Naive thymus-derived CD4-positive, alpha-beta T cell (primary cell): ENCODE results near the gene AFTPH. TPM values are rescaled to one million over a fixed set of nuclear protein-coding genes. Genes with fewer than 3 reads are reported as not detected.

Source experiments
- ATAC-seq: fragments of 150-1000 bp; cut with Tn5 transposase; 2 replicates; pipeline ENCODE4 v1.10.0; 2021; ENCODE audit warnings: mild to moderate bottlenecking, moderate library complexity
- CTCF ChIA-PET: fragments of 350-600 bp; sonication (Branson Sonifier 250); formaldehyde crosslinking; loops from one replicate; lab custom pipeline; 2021; ENCODE audit warnings: antibody characterized with exemption; lab: Charles Lee
- POLR2A ChIA-PET: fragments of 350-600 bp; sonication (Branson Sonifier 250); formaldehyde crosslinking; loops from one replicate; lab custom pipeline; 2021; ENCODE audit warnings: antibody characterized with exemption, inconsistent platforms; lab: Charles Lee
- DNase-seq, 9 donors: peaks; one replicate each; pipeline versions ENCODE4 v3.0.0 to v3.0.0-alpha.2; 2020 to 2022; ENCODE audit warnings: mixed read lengths in 1 of 9
- H3K27ac ChIP-seq: one replicate; pipeline ENCODE4 v1.7.0; 2013; ENCODE audit warnings: mild to moderate bottlenecking, low read depth, low read length, moderate library complexity
- H3K27me3 ChIP-seq, 2 donors: one replicate each; pipeline ENCODE4 v1.7.0; 2013; ENCODE audit warnings: low read length in 2 of 2, mild to moderate bottlenecking in 2 of 2, moderate library complexity in 2 of 2; ENCODE audit not compliant: control insufficient read depth in 2 of 2, insufficient read depth in 2 of 2
- H3K36me3 ChIP-seq, 3 experiments: 1 replicate in 2 of 3; 2 replicates in 1 of 3; pipeline ENCODE4 v1.7.0; 2013; ENCODE audit warnings: low read length in 3 of 3, mild to moderate bottlenecking in 3 of 3, moderate library complexity in 1 of 3; ENCODE audit not compliant: insufficient read depth in 3 of 3, control insufficient read depth in 2 of 3
- H3K4me1 ChIP-seq, 2 donors: one replicate each; pipeline ENCODE4 v1.7.0; 2013; ENCODE audit warnings: low read length in 2 of 2, mild to moderate bottlenecking in 2 of 2, moderate library complexity in 1 of 2; ENCODE audit not compliant: control insufficient read depth in 2 of 2, insufficient read depth in 2 of 2
- H3K4me3 ChIP-seq: 2 replicates; pipeline ENCODE4 v1.7.0; 2013; ENCODE audit warnings: mild to moderate bottlenecking, low read length
- H3K9me3 ChIP-seq, 3 experiments: 1 replicate in 2 of 3; 2 replicates in 1 of 3; pipeline ENCODE4 v1.7.0; 2013; ENCODE audit warnings: low read length in 3 of 3; ENCODE audit not compliant: control insufficient read depth in 2 of 3
- H3K27ac Mint-ChIP-seq, 9 donors: one replicate each; pipeline ENCODE4 v1.8.0; 2020 to 2022; ENCODE audit warnings: mixed read lengths in 9 of 9, mild to moderate bottlenecking in 8 of 9, moderate library complexity in 5 of 9, inconsistent platforms in 2 of 9
- H3K27me3 Mint-ChIP-seq, 5 donors: one replicate each; pipeline ENCODE4 v1.8.0; 2021 to 2022; ENCODE audit warnings: mixed read lengths in 5 of 5, mild to moderate bottlenecking in 1 of 5
- H3K36me3 Mint-ChIP-seq, 5 donors: one replicate each; pipeline ENCODE4 v1.8.0; 2020 to 2022; ENCODE audit warnings: mixed read lengths in 5 of 5, mild to moderate bottlenecking in 3 of 5, inconsistent platforms in 1 of 5
- H3K4me1 Mint-ChIP-seq, 7 donors: one replicate each; pipeline ENCODE4 v1.8.0; 2020 to 2022; ENCODE audit warnings: mixed read lengths in 7 of 7, mild to moderate bottlenecking in 3 of 7, inconsistent platforms in 1 of 7
- H3K4me3 Mint-ChIP-seq, 10 donors: one replicate each; pipeline ENCODE4 v1.8.0; 2020 to 2022; ENCODE audit warnings: mild to moderate bottlenecking in 10 of 10, mixed read lengths in 10 of 10, moderate library complexity in 6 of 10, inconsistent platforms in 2 of 10
- H3K9me3 Mint-ChIP-seq, 11 donors: one replicate each; pipeline ENCODE4 v1.8.0; 2020 to 2022; ENCODE audit warnings: mixed read lengths in 11 of 11, mild to moderate bottlenecking in 4 of 11, inconsistent platforms in 1 of 11, moderate library complexity in 1 of 11
- intact Hi-C, 2 donors: fragments of 100-400 bp; cut with micrococcal nuclease; formaldehyde crosslinking; loops; one replicate each; pipeline ENCODE4 v1.15.1; 2023
- polyA plus RNA-seq, 2 donors: library from polyadenylated mRNA; unstranded; fragments of 300-500 nt; fragmentation: Illumina TruSeq; gene quantifications; one replicate each; pipeline ENCODE4 v1.2.3, GENCODE V29; 2021
- total RNA-seq, 6 experiments: library from RNA in 5 of 6; stranded (reverse) in 5 of 6; gene quantifications; 1 replicate in 5 of 6; 2 replicates in 1 of 6; pipeline ENCODE4 v1.2.3 and lab custom pipeline; 2021 to 2026

Gene AFTPH
- total and polyA plus RNA-seq, 7 experiments from 2014 or later: 19.7 to 46.2 (median 36.0) TPM

DNA sequence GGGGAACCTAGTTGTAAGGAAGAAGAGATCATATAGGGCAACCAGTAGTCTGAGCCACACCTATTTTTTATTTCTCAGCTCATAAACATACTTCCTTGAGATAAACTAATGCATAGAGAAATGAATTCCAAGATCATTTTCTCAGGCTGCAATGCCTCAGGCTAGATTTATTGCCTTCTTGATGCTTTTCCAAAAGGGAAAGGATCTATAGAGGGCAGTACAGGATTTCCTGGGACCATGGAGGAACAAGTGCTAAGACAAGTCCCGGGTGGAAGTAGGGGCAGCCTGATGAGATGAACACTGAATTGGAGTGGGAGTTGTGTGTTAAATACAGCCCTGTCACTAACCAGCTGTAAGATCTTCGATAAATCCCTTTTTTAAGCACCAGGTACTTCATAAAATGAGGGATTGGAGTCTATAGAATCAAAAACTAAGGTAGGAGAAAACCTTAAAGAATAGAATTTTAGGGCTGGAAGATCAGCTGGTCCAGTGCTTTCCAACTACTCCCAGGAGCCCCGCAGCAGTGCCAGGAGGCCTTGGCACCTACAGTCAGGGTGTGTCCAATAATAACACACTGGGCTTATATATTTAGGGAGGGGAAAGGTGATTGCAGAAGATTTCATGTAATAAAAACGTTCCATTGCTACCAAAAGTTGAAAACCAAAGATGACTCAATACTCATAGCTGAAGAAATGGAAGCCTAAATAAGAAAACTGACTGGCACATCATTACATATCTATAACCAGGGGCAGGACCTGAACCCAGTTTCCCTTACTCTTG lies 71.5 kb downstream of the AFTPH start:
- H3K27me3 Mint-ChIP-seq: no peaks in the 10 kb centered on the region
- intact Hi-C loops: no loop called here
- H3K36me3 ChIP-seq: peaks cover 0 to 19% (median 3%) of the 10 kb centered on the region in 3 experiments
- ChIA-PET CTCF (no interaction called here), POLR2A (interaction anchor here (0.6 to 1.1 kb wide), 2 partner anchors 58 to 270 kb away, joined by 3 read pairs; partner anchors contain the start of gene SERTAD2)
- H3K27ac ChIP-seq: no peak overlapping the region
- no peaks in the 10 kb centered on the region for H3K9me3 Mint-ChIP-seq
- H3K4me1 ChIP-seq: no peaks in the 10 kb centered on the region
- peak overlapping the region in 2 of 9 donors; percentile 26 to 55 for H3K27ac Mint-ChIP-seq
- H3K4me1 Mint-ChIP-seq: peaks cover 0 to 16% (median 5%) of the 10 kb centered on the region in 7 donors
- no peak overlapping the region for H3K4me3 Mint-ChIP-seq
- H3K27me3 ChIP-seq: no peaks in the 10 kb centered on the region
- H3K9me3 ChIP-seq: no peaks in the 10 kb centered on the region
- no peak overlapping the region for H3K4me3 ChIP-seq
- ATAC-seq: no peak
- H3K36me3 Mint-ChIP-seq: peaks cover 4 to 15% (median 15%) of the 10 kb centered on the region in 5 donors
- DNase-seq: no peak

DNA sequence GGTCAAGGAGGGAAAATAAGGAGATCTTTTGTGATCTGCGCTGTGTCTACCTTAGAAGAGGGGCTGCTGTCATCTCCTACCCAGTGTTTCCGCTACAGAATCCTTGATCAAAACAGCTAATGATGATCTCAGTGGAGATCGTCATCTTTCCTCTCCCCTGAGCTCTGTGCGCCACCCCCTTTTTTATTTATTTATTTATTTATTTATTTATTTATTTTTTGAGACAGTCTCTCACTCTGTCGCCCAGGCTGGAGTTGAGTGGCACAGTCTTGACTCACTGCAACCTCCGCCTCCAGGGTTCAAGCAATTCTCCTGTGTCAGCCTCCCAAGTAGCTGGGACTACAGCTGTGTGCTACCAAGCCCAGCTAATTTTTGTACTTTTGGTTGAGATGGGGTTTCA lies 74.1 kb downstream of the AFTPH start:
- H3K4me1 ChIP-seq: no peaks in the 10 kb centered on the region

DNA sequence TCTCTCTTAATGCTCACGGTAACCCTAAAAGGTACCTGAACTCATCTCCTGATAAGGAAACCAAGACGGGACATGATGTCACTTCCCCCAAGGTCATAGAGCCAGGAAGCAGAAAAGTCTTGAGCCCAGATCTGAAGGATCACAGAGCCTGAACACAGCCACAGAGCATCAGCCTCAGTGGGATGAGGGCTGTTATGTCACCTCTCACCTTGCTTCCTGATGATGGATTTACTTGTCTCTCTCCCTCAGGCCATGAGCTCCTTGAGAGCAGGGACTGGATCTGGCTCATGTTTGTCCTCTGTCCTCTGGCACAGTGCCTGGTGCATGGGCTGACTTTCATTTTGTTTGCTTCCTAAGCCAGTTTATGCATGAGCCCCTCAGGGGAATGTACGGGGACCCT lies 75.3 kb downstream of the AFTPH start:
- POLR2A ChIA-PET: interaction anchor here (1.5 kb wide), 1 partner anchor 10 kb away, joined by 3 read pairs; no protein-coding TSS in a partner anchor
- Histone ChIP-seq H3K4me3 (no peak overlapping the region), H3K27ac (no peak overlapping the region), H3K36me3 (no peaks in the 10 kb centered on the region), H3K4me1 (no peaks in the 10 kb centered on the region), H3K27me3 (no peaks in the 10 kb centered on the region), H3K9me3 (no peaks in the 10 kb centered on the region)
- Mint-ChIP-seq H3K9me3 (peaks cover 0 to 6% (median 0%) of the 10 kb centered on the region in 11 donors), H3K4me1 (peaks cover 0 to 14% (median 3%) of the 10 kb centered on the region in 7 donors), H3K36me3 (peaks cover 0 to 10% (median 0%) of the 10 kb centered on the region in 5 donors), H3K27me3 (no peaks in the 10 kb centered on the region), H3K27ac (peak overlapping the region in 4 of 9 donors; percentile 2 to 36 (median 22)), H3K4me3 (no peak overlapping the region)
- CTCF ChIA-PET: interaction anchor here (0.8 to 2.2 kb wide), 3 partner anchors 9 to 47 kb away, joined by 3 to 8 read pairs (median 3); no protein-coding TSS in a partner anchor
- ATAC-seq: no peak
- no peak for DNase-seq
- intact Hi-C loops: no loop called here

More for the DNA sequence above, 74.1 kb downstream of the AFTPH start:
- ChIA-PET POLR2A (interaction anchor here (0.5 to 1.5 kb wide), 2 partner anchors 11 to 20 kb away, joined by 3 read pairs; no protein-coding TSS in a partner anchor), CTCF (interaction anchor here (0.6 to 2.2 kb wide), 2 partner anchors 12 to 236 kb away, joined by 3 to 8 read pairs; no protein-coding TSS in a partner anchor)
- intact Hi-C loops: no loop called here
- Mint-ChIP-seq H3K27me3 (no peaks in the 10 kb centered on the region), H3K9me3 (no peaks in the 10 kb centered on the region), H3K4me1 (peaks cover 0 to 14% (median 3%) of the 10 kb centered on the region in 7 donors), H3K4me3 (no peak overlapping the region), H3K27ac (peak overlapping the region in 1 of 9 donors; percentile 30), H3K36me3 (peaks cover 0 to 4% (median 0%) of the 10 kb centered on the region in 5 donors)
- Histone ChIP-seq H3K36me3 (no peaks in the 10 kb centered on the region), H3K27me3 (no peaks in the 10 kb centered on the region), H3K4me3 (no peak overlapping the region), H3K9me3 (no peaks in the 10 kb centered on the region), H3K27ac (no peak overlapping the region)
- DNase-seq: no peak
- no peak for ATAC-seq

- Histone ChIP-seq H3K27ac (no peak overlapping the region), H3K4me3 (no peak overlapping the region), H3K36me3 (no peaks in the 10 kb centered on the region), H3K4me1 (no peaks in the 10 kb centered on the region), H3K27me3 (no peaks in the 10 kb centered on the region), H3K9me3 (no peaks in the 10 kb centered on the region)
- Mint-ChIP-seq H3K9me3 (peaks cover 0 to 10% (median 0%) of the 10 kb centered on the region in 11 donors), H3K27ac (no peak overlapping the region), H3K4me1 (peaks cover 0 to 19% (median 4%) of the 10 kb centered on the region in 7 donors), H3K4me3 (no peak overlapping the region), H3K36me3 (peaks cover 0 to 11% (median 0%) of the 10 kb centered on the region in 5 donors), H3K27me3 (no peaks in the 10 kb centered on the region)
- ATAC-seq: no peak
- intact Hi-C loops: loop anchor here in 1 of 2 donors (10.0 kb wide), 1 partner anchor 454 kb away; the partner anchor contains the start of gene CEP68
- CTCF ChIA-PET: interaction anchor here (0.6 to 0.7 kb wide), 2 partner anchors 14 to 275 kb away, joined by 4 to 6 read pairs; no protein-coding TSS in a partner anchor
- POLR2A ChIA-PET: no interaction called here
- DNase-seq: no peak
Measured at GRCh38 chr2:64601034-64601754, 77.1 kb downstream of the AFTPH start.

GRCh38 chr2:64601785-64602391 lies 77.8 kb downstream of the AFTPH start:
- CTCF ChIA-PET: no interaction called here
- DNase-seq (no peak), ATAC-seq (no peak)
- Mint-ChIP-seq H3K27me3 (no peaks in the 10 kb centered on the region), H3K4me1 (peaks cover 0 to 26% (median 9%) of the 10 kb centered on the region in 7 donors), H3K9me3 (peaks cover 0 to 10% (median 0%) of the 10 kb centered on the region in 11 donors), H3K4me3 (no peak overlapping the region), H3K27ac (no peak overlapping the region), H3K36me3 (peaks cover 0 to 11% (median 0%) of the 10 kb centered on the region in 5 donors)
- H3K27ac ChIP-seq: no peak overlapping the region
- no peak overlapping the region for H3K4me3 ChIP-seq
- no peaks in the 10 kb centered on the region for H3K9me3 ChIP-seq
- POLR2A ChIA-PET: no interaction called here
- no peaks in the 10 kb centered on the region for H3K36me3 ChIP-seq
- intact Hi-C loops: loop anchor here in 1 of 2 donors (10.0 kb wide), 1 partner anchor 453 kb away; the partner anchor contains the start of gene CEP68
- no peaks in the 10 kb centered on the region for H3K27me3 ChIP-seq
- H3K4me1 ChIP-seq: peaks cover 4 to 6% of the 10 kb centered on the region in 2 donors

GRCh38 chr2:64602436-64602835 lies 78.3 kb downstream of the AFTPH start:
- DNase-seq: no peak
- POLR2A ChIA-PET: no interaction called here
- intact Hi-C loops: loop anchor here in 1 of 2 donors (10.0 kb wide), 1 partner anchor 452 kb away; the partner anchor contains the start of gene CEP68
- Mint-ChIP-seq H3K36me3 (peaks cover 0 to 11% (median 0%) of the 10 kb centered on the region in 5 donors), H3K4me1 (peaks cover 0 to 30% (median 15%) of the 10 kb centered on the region in 7 donors), H3K27me3 (no peaks in the 10 kb centered on the region), H3K9me3 (peaks cover 0 to 10% (median 0%) of the 10 kb centered on the region in 11 donors), H3K4me3 (no peak overlapping the region), H3K27ac (no peak overlapping the region)
- Histone ChIP-seq H3K4me1 (peaks cover 8 to 12% of the 10 kb centered on the region in 2 donors), H3K9me3 (no peaks in the 10 kb centered on the region), H3K27ac (no peak overlapping the region), H3K36me3 (no peaks in the 10 kb centered on the region), H3K4me3 (no peak overlapping the region), H3K27me3 (no peaks in the 10 kb centered on the region)
- CTCF ChIA-PET: no interaction called here
- no peak for ATAC-seq
